ENCODE data around the gene CLEC18B.

- TF ChIP-seq CTCF (conservative IDR thresholded peaks at IDR 0.05; ENCODE audit: low read depth, low read length) (no peak), EZH2 (IDR thresholded peaks at IDR 0.05; ENCODE audit: low read length, unreplicated experiment) (no peak)
Observed at GRCh38 chr16:74469946-74470478, 48.7 kb upstream of the CLEC18B start.

All from PC-3 (cell line).